WTC11 (cell line): ENCODE measurements around the gene HSF5.

Experiments
- GTF2I ChIP-seq: fragments of 250-450 bp; sonication (Bioruptor Pico); conservative IDR thresholded peaks from 2 replicates; pipeline ENCODE4 v1.4.0; 2021; ENCODE audit warnings: mild to moderate bottlenecking
- SP1 ChIP-seq: sonication (generic); formaldehyde crosslinking; conservative IDR thresholded peaks from 2 replicates; pipeline ENCODE4 v1.8.1; 2022; ENCODE audit warnings: missing genetic modification reagents
- TF ChIP-seq, protein P1 (sequence below): fragments of 200-600 bp; IDR thresholded peaks from 2 replicates; pipeline ENCODE4 v1.8.0; 2022; ENCODE audit warnings: antibody characterized with exemption

DNA sequence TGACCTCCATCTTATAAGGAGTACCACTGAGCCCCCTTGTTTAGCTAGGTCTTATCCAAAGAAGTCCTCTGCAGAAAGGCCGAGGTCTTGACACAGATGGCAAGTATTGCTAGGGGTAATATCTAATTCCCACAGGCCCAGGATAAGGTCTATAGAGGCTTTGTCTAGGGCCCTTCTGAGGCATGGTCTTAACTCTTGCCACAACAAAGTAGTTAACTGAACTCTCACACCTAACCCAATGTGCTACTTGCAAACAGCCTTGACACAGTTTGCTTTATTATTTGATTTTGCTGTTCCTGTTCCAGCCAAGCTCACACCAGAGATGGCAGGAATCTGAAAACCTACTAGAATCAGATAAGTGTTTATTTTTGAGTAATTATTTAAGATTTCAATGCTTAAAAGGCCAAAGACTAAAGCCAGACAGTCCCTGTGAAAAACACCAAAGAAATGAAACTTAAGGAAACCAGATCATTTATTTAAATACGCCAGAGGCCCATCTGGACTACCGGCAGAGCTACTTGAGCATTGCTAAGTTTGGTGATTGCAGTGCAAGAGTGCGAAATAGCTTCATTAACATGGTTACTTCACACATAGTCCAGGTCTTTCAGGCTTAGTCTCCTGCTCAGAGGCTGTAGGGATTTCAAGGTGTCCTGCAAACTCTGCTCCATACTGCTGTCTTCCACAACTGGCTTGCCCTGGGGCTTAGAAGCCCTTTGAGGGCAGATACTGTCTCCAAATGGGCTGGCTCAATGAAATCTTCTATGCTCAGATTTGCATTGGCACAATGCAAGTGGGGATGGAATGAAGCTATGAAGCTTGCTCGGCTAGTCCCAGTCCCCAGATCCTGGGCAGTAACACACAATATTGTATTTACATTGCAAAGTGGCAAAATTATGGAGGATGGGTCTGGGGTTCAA lies 107.7 kb downstream of the HSF5 start:
- TF ChIP-seq, protein P1, sequence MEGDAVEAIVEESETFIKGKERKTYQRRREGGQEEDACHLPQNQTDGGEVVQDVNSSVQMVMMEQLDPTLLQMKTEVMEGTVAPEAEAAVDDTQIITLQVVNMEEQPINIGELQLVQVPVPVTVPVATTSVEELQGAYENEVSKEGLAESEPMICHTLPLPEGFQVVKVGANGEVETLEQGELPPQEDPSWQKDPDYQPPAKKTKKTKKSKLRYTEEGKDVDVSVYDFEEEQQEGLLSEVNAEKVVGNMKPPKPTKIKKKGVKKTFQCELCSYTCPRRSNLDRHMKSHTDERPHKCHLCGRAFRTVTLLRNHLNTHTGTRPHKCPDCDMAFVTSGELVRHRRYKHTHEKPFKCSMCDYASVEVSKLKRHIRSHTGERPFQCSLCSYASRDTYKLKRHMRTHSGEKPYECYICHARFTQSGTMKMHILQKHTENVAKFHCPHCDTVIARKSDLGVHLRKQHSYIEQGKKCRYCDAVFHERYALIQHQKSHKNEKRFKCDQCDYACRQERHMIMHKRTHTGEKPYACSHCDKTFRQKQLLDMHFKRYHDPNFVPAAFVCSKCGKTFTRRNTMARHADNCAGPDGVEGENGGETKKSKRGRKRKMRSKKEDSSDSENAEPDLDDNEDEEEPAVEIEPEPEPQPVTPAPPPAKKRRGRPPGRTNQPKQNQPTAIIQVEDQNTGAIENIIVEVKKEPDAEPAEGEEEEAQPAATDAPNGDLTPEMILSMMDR: no peak
- TF ChIP-seq GTF2I (CRISPR knock-in tag): no peak
- no peak for TF ChIP-seq SP1 (CRISPR knock-in tag)
